HG02571 (cell line): ENCODE measurements around the gene C1QTNF6.

Experiments used
- ATAC-seq: cut with Tn5 transposase; IDR thresholded peaks from one replicate; pipeline ENCODE4 v1.9.1; 2021; ENCODE audit warnings: mild to moderate bottlenecking, moderate library complexity; ENCODE audit not compliant: unreplicated experiment

Gene C1QTNF6

GRCh38 chr22:37193629-37194191, 5.7 kb upstream of the C1QTNF6 start:
- no peak for ATAC-seq

GRCh38 chr22:37192741-37193140, 4.7 kb upstream of the C1QTNF6 start:
- ATAC-seq = no peak

- ATAC-seq = no peak
Measured at GRCh38 chr22:37192204-37192603, 4.2 kb upstream of the C1QTNF6 start.

- ATAC-seq = no peak
Measured at GRCh38 chr22:37190262-37190780, 2.3 kb upstream of the C1QTNF6 start.

- no peak for ATAC-seq
Measured at GRCh38 chr22:37188901-37189466, 937 bp upstream of the C1QTNF6 start.

GRCh38 chr22:37187552-37187890, 526 bp downstream of the C1QTNF6 start:
- ATAC-seq = no peak

GRCh38 chr22:37186997-37187522, 987 bp downstream of the C1QTNF6 start:
- ATAC-seq = no peak

GRCh38 chr22:37186228-37186996, 1.6 kb downstream of the C1QTNF6 start:
- ATAC-seq = no peak

GRCh38 chr22:37185646-37186227, 2.3 kb downstream of the C1QTNF6 start:
- ATAC-seq = no peak

GRCh38 chr22:37184816-37185541, 3.1 kb downstream of the C1QTNF6 start:
- no peak for ATAC-seq

GRCh38 chr22:37184380-37184755, 3.7 kb downstream of the C1QTNF6 start:
- no peak for ATAC-seq

- no peak for ATAC-seq
Measured at GRCh38 chr22:37183432-37184379, 4.3 kb downstream of the C1QTNF6 start.

- ATAC-seq = no peak
Measured at GRCh38 chr22:37182949-37183245, 5.2 kb downstream of the C1QTNF6 start.

GRCh38 chr22:37182101-37182948, 5.7 kb downstream of the C1QTNF6 start:
- no peak for ATAC-seq

- ATAC-seq = no peak
Measured at GRCh38 chr22:37181681-37182080, 6.4 kb downstream of the C1QTNF6 start.

GRCh38 chr22:37180531-37181231, 7.4 kb downstream of the C1QTNF6 start:
- no peak for ATAC-seq

- ATAC-seq = no peak
Measured at GRCh38 chr22:37179622-37180420, 8.2 kb downstream of the C1QTNF6 start.

GRCh38 chr22:37179126-37179470, 8.9 kb downstream of the C1QTNF6 start:
- ATAC-seq = no peak
